ENCODE measurements around the gene NLRP1.

DNA sequence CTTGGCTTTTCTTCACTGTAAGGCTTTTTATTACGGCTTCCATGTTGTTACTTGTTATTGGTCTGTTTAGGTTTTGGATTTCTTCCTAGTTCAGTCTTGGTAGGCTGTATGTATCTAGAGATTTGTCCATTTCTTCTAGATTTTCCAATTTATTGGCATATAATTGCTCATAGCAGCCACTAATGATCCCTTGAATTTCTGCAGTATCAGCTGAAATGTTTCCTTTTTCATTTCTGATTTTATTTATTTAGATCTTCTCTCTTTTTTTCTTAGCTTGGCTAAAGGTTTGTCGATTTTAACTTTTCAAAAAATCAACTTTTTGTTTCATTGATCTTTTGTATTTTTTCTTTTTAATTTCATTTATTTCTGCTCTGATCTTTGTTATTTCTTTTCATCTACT, 18.5 kb downstream of the NLRP1 start:
- TF ChIP-seq, protein P1, sequence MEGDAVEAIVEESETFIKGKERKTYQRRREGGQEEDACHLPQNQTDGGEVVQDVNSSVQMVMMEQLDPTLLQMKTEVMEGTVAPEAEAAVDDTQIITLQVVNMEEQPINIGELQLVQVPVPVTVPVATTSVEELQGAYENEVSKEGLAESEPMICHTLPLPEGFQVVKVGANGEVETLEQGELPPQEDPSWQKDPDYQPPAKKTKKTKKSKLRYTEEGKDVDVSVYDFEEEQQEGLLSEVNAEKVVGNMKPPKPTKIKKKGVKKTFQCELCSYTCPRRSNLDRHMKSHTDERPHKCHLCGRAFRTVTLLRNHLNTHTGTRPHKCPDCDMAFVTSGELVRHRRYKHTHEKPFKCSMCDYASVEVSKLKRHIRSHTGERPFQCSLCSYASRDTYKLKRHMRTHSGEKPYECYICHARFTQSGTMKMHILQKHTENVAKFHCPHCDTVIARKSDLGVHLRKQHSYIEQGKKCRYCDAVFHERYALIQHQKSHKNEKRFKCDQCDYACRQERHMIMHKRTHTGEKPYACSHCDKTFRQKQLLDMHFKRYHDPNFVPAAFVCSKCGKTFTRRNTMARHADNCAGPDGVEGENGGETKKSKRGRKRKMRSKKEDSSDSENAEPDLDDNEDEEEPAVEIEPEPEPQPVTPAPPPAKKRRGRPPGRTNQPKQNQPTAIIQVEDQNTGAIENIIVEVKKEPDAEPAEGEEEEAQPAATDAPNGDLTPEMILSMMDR (conservative IDR thresholded peaks at IDR 0.05; ENCODE audit: low read length): no peak
- no peak for TF ChIP-seq EZH2phosphoT487 (IDR thresholded peaks at IDR 0.05; ENCODE audit: borderline replicate concordance)

All from Loucy (cell line).